ENCODE results near the gene RRAD.
A peak's percentile ranks its signal among the peaks of the same experiment; 100 is the strongest.

RRAD gene

GRCh38 chr16:66913081-66913480 lies 12.3 kb downstream of the RRAD start:
- no peak for DNase-seq

- no peak for DNase-seq
Observed at GRCh38 chr16:66911801-66912200, 13.5 kb downstream of the RRAD start.

- DNase-seq, result no peak
Observed at GRCh38 chr16:66911112-66911511, 14.2 kb downstream of the RRAD start.

GRCh38 chr16:66910175-66910940 lies 15.0 kb downstream of the RRAD start:
- no peak for DNase-seq

- DNase-seq, result no peak
Observed at GRCh38 chr16:66908762-66909559, 16.4 kb downstream of the RRAD start.

GRCh38 chr16:66908116-66908515 lies 17.2 kb downstream of the RRAD start:
- no peak for DNase-seq

- DNase-seq, result no peak
Observed at GRCh38 chr16:66906916-66907836, 18.2 kb downstream of the RRAD start.

- no peak for DNase-seq
Observed at GRCh38 chr16:66905633-66906539, 19.4 kb downstream of the RRAD start.

- no peak for DNase-seq
Observed at GRCh38 chr16:66904846-66905632, 20.3 kb downstream of the RRAD start.

GRCh38 chr16:66904428-66904845 lies 20.9 kb downstream of the RRAD start:
- DNase-seq, result no peak

GRCh38 chr16:66903544-66904427 lies 21.5 kb downstream of the RRAD start:
- DNase-seq, result no peak

GRCh38 chr16:66902648-66903543 lies 22.4 kb downstream of the RRAD start:
- no peak for DNase-seq

GRCh38 chr16:66901626-66902025 lies 23.7 kb downstream of the RRAD start:
- DNase-seq, result no peak

- DNase-seq, result no peak
Observed at GRCh38 chr16:66900721-66901441, 24.5 kb downstream of the RRAD start.

- no peak for DNase-seq
Observed at GRCh38 chr16:66899945-66900710, 25.2 kb downstream of the RRAD start.

- peak in 1 of 2 experiments; percentile 8 for DNase-seq
Observed at GRCh38 chr16:66899310-66899944, 25.9 kb downstream of the RRAD start.

- DNase-seq, result no peak
Observed at GRCh38 chr16:66898933-66899309, 26.4 kb downstream of the RRAD start.
